SH-SY5Y (cell line): ENCODE measurements around the gene TMEM33.

Experiments used
- GATA2 ChIP-seq: IDR thresholded peaks from 2 replicates; pipeline ENCODE4 v1.6.1; 2011; ENCODE audit warnings: mild to moderate bottlenecking, low read depth, low read length
- GATA3 ChIP-seq: IDR thresholded peaks from 2 replicates; pipeline ENCODE4 v1.6.1; 2011; ENCODE audit warnings: low read depth, mild to moderate bottlenecking, low read length, moderate library complexity

DNA sequence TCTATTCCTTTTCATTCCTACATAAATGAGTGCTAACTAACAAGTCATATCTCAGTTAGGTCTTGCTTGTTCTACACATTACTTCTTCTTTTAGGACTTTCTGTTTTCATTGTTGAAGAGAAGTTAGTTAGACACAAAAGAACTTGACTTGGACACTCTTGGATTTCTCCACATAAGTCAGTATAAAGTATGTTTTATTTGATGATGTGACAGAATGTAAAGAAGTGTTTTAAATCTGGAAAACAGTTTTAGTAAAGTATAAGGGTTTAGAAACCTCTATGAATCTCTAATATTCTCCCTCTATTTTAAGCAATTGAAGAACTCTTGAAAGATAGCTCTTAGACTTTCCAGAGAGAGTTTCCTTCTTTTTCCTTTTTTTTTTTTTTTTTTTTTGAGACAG is 38.6 kb upstream of the TMEM33 start:
- TF ChIP-seq GATA2 (no peak), GATA3 (no peak)
